Transverse colon (tissue), 4 donors: ENCODE data around the gene CENPQ. TPM values are rescaled to one million over a fixed set of nuclear protein-coding genes. Genes with fewer than 3 reads are reported as not detected.

Experiments used
- DNase-seq: peaks from one replicate; pipeline ENCODE4 v3.0.0-alpha.2; 2019
- H3K27ac ChIP-seq, 4 donors: fragments of 200-600 bp; sonication (generic); 2 replicates each; pipeline ENCODE4 v1.5.1; 2016 to 2018; ENCODE audit warnings: inconsistent platforms in 4 of 4
- H3K27me3 ChIP-seq: fragments of 200-600 bp; sonication (generic); 2 replicates; pipeline ENCODE4 v1.5.1; 2017; ENCODE audit warnings: inconsistent platforms
- H3K36me3 ChIP-seq, 4 donors: fragments of 200-600 bp; sonication (generic); 2 replicates each; pipeline ENCODE4 v1.5.1; 2017 to 2019; ENCODE audit warnings: inconsistent platforms in 4 of 4
- H3K4me1 ChIP-seq, 4 donors: fragments of 200-600 bp; sonication (generic); 2 replicates each; pipeline ENCODE4 v1.5.1; 2017 to 2020; ENCODE audit warnings: inconsistent platforms in 4 of 4
- H3K4me3 ChIP-seq, 4 donors: fragments of 200-600 bp; sonication (generic); 1 replicate in 1 of 4; 2 replicates in 3 of 4; pipeline versions ENCODE4 v1.5.1 to v1.6.1; 2017 to 2019; ENCODE audit warnings: inconsistent platforms in 4 of 4
- H3K9me3 ChIP-seq, 2 donors: fragments of 200-600 bp; sonication (generic); 2 replicates each; pipeline ENCODE4 v1.5.1; 2017 to 2019; ENCODE audit warnings: inconsistent platforms in 2 of 2
- CTCF ChIP-seq, 5 experiments: fragments of 200-600 bp in 3 of 5; fragments of 450-650 bp in 2 of 5; sonication (generic) in 3 of 5; IDR thresholded peaks; 1 replicate in 2 of 5; 2 replicates in 3 of 5; pipeline ENCODE4 v1.5.1; 2016 to 2017; ENCODE audit warnings: antibody characterized with exemption in 5 of 5, inconsistent platforms in 3 of 5, mild to moderate bottlenecking in 2 of 5, moderate library complexity in 1 of 5
- EP300 ChIP-seq: sonication (generic); formaldehyde crosslinking; IDR thresholded peaks from one replicate; pipeline ENCODE4 v1.6.1; 2017; ENCODE audit warnings: antibody characterized with exemption, low read depth
- POLR2A ChIP-seq: fragments of 450-650 bp; IDR thresholded peaks from one replicate; pipeline ENCODE4 v1.6.1; 2016; ENCODE audit warnings: antibody characterized with exemption, mild to moderate bottlenecking, moderate library complexity
- POLR2AphosphoS5 ChIP-seq, 3 donors: sonication (generic); formaldehyde crosslinking; IDR thresholded peaks; one replicate each; pipeline ENCODE4 v1.6.1; 2016; ENCODE audit warnings: antibody characterized with exemption in 3 of 3
- WGBS, 2 donors: methylation state at CpG; one replicate each; pipeline ENCODE4 v1.1.5; 2018; ENCODE audit warnings: low coverage in 1 of 2; 5-methylcytosine and 5-hydroxymethylcytosine counted together
- in situ Hi-C, 4 donors: fragments of 200-750 bp; cut with MboI; loops; one replicate each; pipeline versions ENCODE4 v1.15.0 to v1.15.1; 2017; ENCODE audit warnings: low sequenced_read_pairs in 3 of 4, low pct_ligation_motif_present in 1 of 4, low pct_unique_long_range_greater_than_20kb in 1 of 4
- intact Hi-C: fragments of 100-400 bp; cut with DNase I; formaldehyde crosslinking; loops from one replicate; pipeline ENCODE4 v1.15.1; 2023; ENCODE audit warnings: low total_unique reads
- total RNA-seq, 4 donors: library from RNA; depleted of rRNA; stranded (reverse); fragments of >200 nt; gene quantifications; one replicate each; pipeline ENCODE4 v1.1.0, GENCODE V29; 2016

The CENPQ gene
- total RNA-seq, 4 donors from 2014 or later: 1.7 to 3.0 (median 2.9) TPM; not detected in 1

GRCh38 chr6:49528571-49528970, 65.4 kb downstream of the CENPQ start:
- 48 to 54% methylated on average over 3 of the region's 3 CpGs for WGBS, 2 donors
- Histone ChIP-seq H3K4me1 (peaks cover 0 to 13% (median 5%) of the 10 kb centered on the region in 4 donors), H3K36me3 (no peaks in the 10 kb centered on the region), H3K27me3 (no peaks in the 10 kb centered on the region), H3K9me3 (no peaks in the 10 kb centered on the region), H3K4me3 (no peak overlapping the region), H3K27ac (no peak overlapping the region)
- in situ Hi-C loops: loop anchor here in 3 of 4 donors (5.0 to 25.0 kb wide), 2 partner anchors 79 to 309 kb away; no protein-coding TSS in a partner anchor
- DNase-seq: no peak
- intact Hi-C loops: no loop called here
- no peak for TF ChIP-seq CTCF (IDR thresholded peaks at IDR 0.05)
- TF ChIP-seq EP300: no peak
- TF ChIP-seq POLR2A: no peak

GRCh38 chr6:49530141-49530776, 67.1 kb downstream of the CENPQ start:
- in situ Hi-C loops: loop anchor here in 3 of 4 donors (10.0 to 25.0 kb wide), 2 partner anchors 85 to 307 kb away; no protein-coding TSS in a partner anchor
- Histone ChIP-seq H3K4me1 (peaks cover 0 to 11% (median 5%) of the 10 kb centered on the region in 4 donors), H3K4me3 (no peak overlapping the region), H3K36me3 (no peaks in the 10 kb centered on the region), H3K9me3 (no peaks in the 10 kb centered on the region), H3K27ac (no peak overlapping the region), H3K27me3 (no peaks in the 10 kb centered on the region)
- TF ChIP-seq EP300 (no peak), POLR2A (no peak), POLR2AphosphoS5 (IDR thresholded peaks at IDR 0.05) (no peak), CTCF (IDR thresholded peaks at IDR 0.05) (no peak)
- intact Hi-C loops: loop anchor here (10.0 kb wide), 1 partner anchor 315 kb away; no protein-coding TSS in a partner anchor
- WGBS, 2 donors: 69% methylated on average over 2 of the region's 2 CpGs
- DNase-seq: no peak

- no peaks in the 10 kb centered on the region for H3K36me3 ChIP-seq
- no peak overlapping the region for H3K27ac ChIP-seq
- peaks cover 0 to 4% (median 2%) of the 10 kb centered on the region in 4 donors for H3K4me1 ChIP-seq
- H3K4me3 ChIP-seq: no peak overlapping the region
- H3K27me3 ChIP-seq: no peaks in the 10 kb centered on the region
- 0 to 8% methylated on average over 3 of the region's 3 CpGs for WGBS, 2 donors
- H3K9me3 ChIP-seq: no peaks in the 10 kb centered on the region
- no peak for DNase-seq
- in situ Hi-C loops (loop anchor here in 3 of 4 donors (10.0 to 25.0 kb wide), 2 partner anchors 83 to 305 kb away; no protein-coding TSS in a partner anchor), intact Hi-C loops (loop anchor here (10.0 kb wide), 1 partner anchor 313 kb away; no protein-coding TSS in a partner anchor)
- TF ChIP-seq EP300 (no peak), POLR2A (no peak), POLR2AphosphoS5 (IDR thresholded peaks at IDR 0.05) (no peak), CTCF (IDR thresholded peaks at IDR 0.05) (peak; percentile 61 to 87 (median 71))
These were observed 68.8 kb downstream of the CENPQ start for GRCh38 chr6:49531774-49532569.

GRCh38 chr6:49535795-49536194, 72.6 kb downstream of the CENPQ start:
- H3K36me3 ChIP-seq: no peaks in the 10 kb centered on the region
- no peaks in the 10 kb centered on the region for H3K27me3 ChIP-seq
- in situ Hi-C loops (loop anchor here in 3 of 4 donors (10.0 to 25.0 kb wide), 2 partner anchors 79 to 302 kb away; no protein-coding TSS in a partner anchor), intact Hi-C loops (loop anchor here (10.0 kb wide), 1 partner anchor 309 kb away; no protein-coding TSS in a partner anchor)
- H3K9me3 ChIP-seq: no peaks in the 10 kb centered on the region
- WGBS, 2 donors: 66 to 79% methylated on average over 5 of the region's 5 CpGs
- no peak overlapping the region for H3K27ac ChIP-seq
- no peak overlapping the region for H3K4me3 ChIP-seq
- DNase-seq: no peak
- TF ChIP-seq EP300 (no peak), POLR2A (no peak), CTCF (IDR thresholded peaks at IDR 0.05) (no peak), POLR2AphosphoS5 (IDR thresholded peaks at IDR 0.05) (no peak)
- no peaks in the 10 kb centered on the region for H3K4me1 ChIP-seq
